H1 (cell line): Measurements from ENCODE around the gene HSPA12A. TPM values are rescaled to one million over a fixed set of nuclear protein-coding genes. Genes with fewer than 3 reads are reported as not detected.

Source experiments
- CTCF ChIA-PET: fragments of 300-600 bp; sonication (Branson Sonifier 250); formaldehyde crosslinking; loops from one replicate; lab custom pipeline; 2021; ENCODE audit not compliant: partially characterized antibody; lab: Charles Lee
- POLR2A ChIA-PET: fragments of 300-600 bp; sonication (Branson Sonifier 250); formaldehyde crosslinking; loops from one replicate; lab custom pipeline; 2021; ENCODE audit warnings: inconsistent platforms; ENCODE audit not compliant: partially characterized antibody; lab: Charles Lee
- DNase-seq, 2 experiments: peaks; one replicate each; pipeline versions ENCODE4 v3.0.0 to v3.0.0-alpha.2; 2010 to 2022; ENCODE audit warnings: low spot score in 2 of 2, low read depth in 1 of 2, mixed read lengths in 1 of 2
- FAIRE-seq: peaks from 2 replicates; lab custom pipeline; 2011; peaks lifted over from hg19 to GRCh38; lab: Jason Lieb, UNC
- H2AFZ ChIP-seq: 2 replicates; pipeline ENCODE4 v1.8.1; 2012; ENCODE audit warnings: low read length, inconsistent platforms
- H2AK5ac ChIP-seq: 2 replicates; pipeline ENCODE4 v1.6.1; 2013; ENCODE audit warnings: low read depth, low read length
- H2BK120ac ChIP-seq: replicated peaks from 2 replicates; pipeline ENCODE3; 2013; ENCODE audit warnings: low read depth, low read length, inconsistent platforms
- H2BK12ac ChIP-seq: 2 replicates; pipeline ENCODE4 v1.6.1; 2013; ENCODE audit warnings: low read depth, low read length
- H2BK15ac ChIP-seq: 2 replicates; pipeline ENCODE4 v1.6.1; 2013; ENCODE audit warnings: low read length
- H2BK20ac ChIP-seq: 2 replicates; pipeline ENCODE4 v1.6.1; 2013; ENCODE audit warnings: low read length
- H2BK5ac ChIP-seq: 2 replicates; pipeline ENCODE4 v1.6.1; 2013; ENCODE audit warnings: low read depth, low read length
- H3K14ac ChIP-seq: 2 replicates; pipeline ENCODE4 v1.6.1; 2013; ENCODE audit warnings: inconsistent platforms; ENCODE audit not compliant: insufficient read length
- H3K18ac ChIP-seq: 2 replicates; pipeline ENCODE4 v1.6.1; 2013; ENCODE audit warnings: low read length; ENCODE audit errors: extremely low read depth
- H3K23ac ChIP-seq: 2 replicates; pipeline ENCODE4 v1.6.1; 2013; ENCODE audit warnings: inconsistent platforms; ENCODE audit not compliant: insufficient read length
- H3K23me2 ChIP-seq: 2 replicates; pipeline ENCODE4 v1.6.1; 2013; ENCODE audit warnings: low read depth, low read length
- H3K27ac ChIP-seq: 2 replicates; pipeline ENCODE4 v1.6.1; 2011; ENCODE audit warnings: low read depth, low read length, inconsistent platforms
- H3K27me3 ChIP-seq, 4 experiments: replicated peaks in 1 of 4; 1 replicate in 1 of 4; 2 replicates in 3 of 4; pipeline versions ENCODE4 v1.6.1 to v1.8.1; 2011 to 2013; ENCODE audit warnings: low read length in 3 of 4, mild to moderate bottlenecking in 3 of 4, inconsistent platforms in 2 of 4, mixed read lengths in 2 of 4, moderate library complexity in 1 of 4; ENCODE audit not compliant: control insufficient read depth in 3 of 4, insufficient read depth in 3 of 4; ENCODE audit errors: extremely low read depth in 1 of 4
- H3K36me3 ChIP-seq, 4 experiments: 2 replicates each; pipeline versions ENCODE4 v1.6.1 to v1.8.1; 2011 to 2013; ENCODE audit warnings: mild to moderate bottlenecking in 4 of 4, low read length in 3 of 4, moderate library complexity in 2 of 4, control low read depth in 1 of 4, inconsistent platforms in 1 of 4; ENCODE audit not compliant: insufficient read depth in 4 of 4, control insufficient read depth in 2 of 4
- H3K4ac ChIP-seq: replicated peaks from 2 replicates; pipeline ENCODE3; 2013; ENCODE audit warnings: low read length, low read depth, mixed read lengths, inconsistent platforms; ENCODE audit not compliant: insufficient read length
- H3K4me1 ChIP-seq, 4 experiments: replicated peaks in 1 of 4; 1 replicate in 1 of 4; 2 replicates in 3 of 4; pipeline versions ENCODE4 v1.6.1 to v1.8.1; 2011 to 2013; ENCODE audit warnings: low read length in 3 of 4, inconsistent platforms in 2 of 4, mixed read lengths in 1 of 4; ENCODE audit not compliant: insufficient read depth in 4 of 4, control insufficient read depth in 3 of 4
- H3K4me2 ChIP-seq, 2 experiments: 2 replicates each; pipeline versions ENCODE4 v1.6.1 to v1.8.1; 2011 to 2013; ENCODE audit warnings: low read depth in 2 of 2, low read length in 2 of 2, control low read depth in 1 of 2, inconsistent platforms in 1 of 2, mild to moderate bottlenecking in 1 of 2; ENCODE audit not compliant: insufficient read depth in 1 of 2
- H3K4me3 ChIP-seq, 4 experiments: fragments of 200-600, 300-600 bp in 1 of 4; sonication (generic), shearing (Covaris generic), sonication (Bioruptor Twin) in 1 of 4; 2 replicates each; pipeline versions ENCODE4 v1.5.1 to v1.8.1; 2011 to 2016; ENCODE audit warnings: low read length in 4 of 4, low read depth in 3 of 4, control low read depth in 2 of 4, inconsistent platforms in 2 of 4, mild to moderate bottlenecking in 2 of 4, mixed read lengths in 1 of 4, moderate library complexity in 1 of 4; ENCODE audit not compliant: insufficient read depth in 2 of 4; ENCODE audit errors: extremely low read depth in 1 of 4
- H3K56ac ChIP-seq: replicated peaks from 2 replicates; pipeline ENCODE3; 2013; ENCODE audit warnings: low read depth, mild to moderate bottlenecking, mixed read lengths, low read length, inconsistent platforms; ENCODE audit not compliant: insufficient read length
- H3K79me1 ChIP-seq: 2 replicates; pipeline ENCODE4 v1.6.1; 2013; ENCODE audit warnings: low read depth, low read length, control low read depth
- H3K79me2 ChIP-seq, 2 experiments: 2 replicates each; pipeline versions ENCODE4 v1.6.1 to v1.8.1; 2012 to 2013; ENCODE audit warnings: low read length in 2 of 2, mild to moderate bottlenecking in 2 of 2, inconsistent platforms in 1 of 2; ENCODE audit not compliant: insufficient read depth in 2 of 2, control insufficient read depth in 1 of 2
- H3K9ac ChIP-seq, 4 experiments: replicated peaks in 1 of 4; 1 replicate in 1 of 4; 2 replicates in 3 of 4; pipeline versions ENCODE4 v1.6.1 to v1.8.1; 2011 to 2013; ENCODE audit warnings: low read depth in 3 of 4, low read length in 3 of 4, control low read depth in 2 of 4, mild to moderate bottlenecking in 2 of 4, moderate library complexity in 2 of 4, inconsistent platforms in 1 of 4; ENCODE audit errors: extremely low read depth in 1 of 4
- H3K9me3 ChIP-seq, 2 experiments: 2 replicates each; pipeline versions ENCODE4 v1.6.1 to v1.8.1; 2012 to 2013; ENCODE audit warnings: mild to moderate bottlenecking in 2 of 2, moderate library complexity in 2 of 2, control low read depth in 1 of 2, inconsistent platforms in 1 of 2, low read depth in 1 of 2, low read length in 1 of 2, mixed read lengths in 1 of 2; ENCODE audit not compliant: insufficient read depth in 2 of 2
- H4K20me1 ChIP-seq, 2 experiments: replicated peaks in 1 of 2; 2 replicates each; pipeline versions ENCODE3 to v1.8.1; 2011 to 2013; ENCODE audit warnings: inconsistent platforms in 2 of 2, low read length in 2 of 2, mild to moderate bottlenecking in 1 of 2; ENCODE audit not compliant: insufficient read depth in 2 of 2, control insufficient read depth in 1 of 2
- H4K5ac ChIP-seq: 2 replicates; pipeline ENCODE4 v1.6.1; 2013; ENCODE audit warnings: low read length, low read depth, mixed read lengths, inconsistent platforms; ENCODE audit not compliant: insufficient read length
- H4K8ac ChIP-seq: 2 replicates; pipeline ENCODE4 v1.8.0; 2013; ENCODE audit warnings: mild to moderate bottlenecking, moderate library complexity, low read length, inconsistent platforms; ENCODE audit not compliant: insufficient read depth; ENCODE audit errors: extremely low read depth
- H4K91ac ChIP-seq: replicated peaks from 2 replicates; pipeline ENCODE3; 2013; ENCODE audit warnings: low read length, mixed read lengths, inconsistent platforms; ENCODE audit not compliant: insufficient read length
- CTBP2 ChIP-seq: IDR thresholded peaks from 2 replicates; pipeline ENCODE4 v1.7.0; 2011; ENCODE audit warnings: borderline replicate concordance, mild to moderate bottlenecking, moderate library complexity, mixed read lengths, low read length; ENCODE audit not compliant: insufficient read depth, insufficient read length
- SAP30 ChIP-seq: fragments of 300-600 bp; sonication (generic); IDR thresholded peaks from 2 replicates; pipeline ENCODE4 v1.7.1; 2012; ENCODE audit warnings: low read length, moderate library complexity, mild to moderate bottlenecking, inconsistent platforms; ENCODE audit not compliant: insufficient read depth, insufficient replicate concordance
- SP2 ChIP-seq: IDR thresholded peaks from 2 replicates; pipeline ENCODE4 v1.6.1; 2012; ENCODE audit warnings: mild to moderate bottlenecking, low read length, inconsistent platforms
- SP4 ChIP-seq: IDR thresholded peaks from 2 replicates; pipeline ENCODE4 v1.6.1; 2012; ENCODE audit warnings: low read length, inconsistent platforms
- WGBS, 2 experiments: shearing (Covaris generic) in 1 of 2; methylation state at CpG; one replicate each; pipeline versions ENCODE4 v1.1.6 to v1.1.7; 2013 to 2015; ENCODE audit warnings: low lambda C conversion rate in 2 of 2, mixed read lengths in 2 of 2, inconsistent platforms in 1 of 2, low coverage in 1 of 2, missing lambda C conversion rate in 1 of 2; ENCODE audit not compliant: insufficient replicate concordance in 2 of 2, insufficient coverage in 1 of 2, insufficient read length in 1 of 2; ENCODE audit errors: extremely low coverage in 1 of 2, missing lambda C conversion rate in 1 of 2; 5-methylcytosine and 5-hydroxymethylcytosine counted together
- polyA plus RNA-seq, 7 experiments: library from polyadenylated mRNA; depleted of rRNA in 3 of 7; stranded (reverse) in 5 of 7; unstranded in 2 of 7; fragments of >200 nt in 5 of 7; fragments of 200-250 nt in 2 of 7; gene quantifications; 1 replicate in 5 of 7; 2 replicates in 1 of 7; 4 replicates in 1 of 7; pipeline versions ENCODE4 v1.2.1 to v1.2.3, GENCODE V29; 2011 to 2013; ENCODE audit warnings: missing spikeins in 2 of 7, mixed read lengths in 2 of 7
- total RNA-seq: library from RNA; stranded (reverse); fragmentation: NEBNext Ultra II Directional; extraction: Animal tissue kit (Norgen Biotek cat#: 25700); gene quantifications from 2 replicates; pipeline ENCODE4 v1.2.1, GENCODE V29; 2021

HSPA12A gene
- total and polyA plus RNA-seq, 2 of the 8 experiments (the other 6 are each of a cell fraction or from before 2014, with no cell fraction given) = 3.1 to 6.9 TPM

DNA sequence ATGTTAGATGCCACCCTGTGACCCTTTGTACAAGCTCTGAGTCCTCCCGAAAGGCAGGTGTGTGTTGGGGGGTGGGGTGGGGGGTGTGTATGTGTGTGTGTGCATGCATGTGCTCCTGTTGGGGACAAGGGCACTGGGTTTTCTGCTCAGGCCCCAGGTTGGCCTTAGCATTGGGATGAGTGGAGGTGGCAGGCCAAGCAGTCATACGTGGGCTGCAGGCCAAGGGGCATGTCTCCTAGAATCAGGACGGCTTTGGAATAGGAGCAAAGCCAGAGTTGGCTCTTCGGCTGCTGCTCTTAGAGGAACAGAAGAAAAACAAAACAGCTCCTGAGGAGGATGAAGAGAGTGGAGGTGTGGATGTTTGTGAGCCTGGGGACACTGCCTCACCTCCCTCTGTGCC, 26.0 kb downstream of the HSPA12A start:
- CTCF ChIA-PET = interaction anchor here (1.0 to 2.6 kb wide), 6 partner anchors 29 to 451 kb away, joined by 3 to 8 read pairs (median 4); no protein-coding TSS in a partner anchor
- Histone ChIP-seq H2BK5ac (no peak overlapping the region), H2BK12ac (no peak overlapping the region), H2AK5ac (no peak overlapping the region), H3K9ac (no peak overlapping the region), H3K79me2 (no peaks in the 10 kb centered on the region), H3K36me3 (no peaks in the 10 kb centered on the region), H3K14ac (no peak overlapping the region), H3K27ac (no peak overlapping the region), H2AFZ (no peak overlapping the region)
- TF ChIP-seq CTBP2 (no peak), SP2 (no peak), SP4 (no peak), SAP30 (no peak)
- TF ChIP-seq, all 59 proteins: peak for 0
- FAIRE-seq = no peak
- H3K4me2 ChIP-seq = no peak overlapping the region
- H4K91ac ChIP-seq = no peak overlapping the region
- no peaks in the 10 kb centered on the region for H3K9me3 ChIP-seq
- H2BK120ac ChIP-seq = no peak overlapping the region
- H4K20me1 ChIP-seq = no peaks in the 10 kb centered on the region
- no peak overlapping the region for H3K56ac ChIP-seq
- no peaks in the 10 kb centered on the region for H3K79me1 ChIP-seq
- H3K4me1 ChIP-seq = 0 out of 7 replicates have a peak, but pooled peaks cover 0 to 2% (median 0%) of the 10 kb centered on the region in 4 experiments
- no peak overlapping the region for H4K5ac ChIP-seq
- DNase-seq = no peak
- no peak overlapping the region for H2BK15ac ChIP-seq
- 83% methylated on average over 4 of the region's 4 CpGs; no CpG with 5 or more reads in 1 of the 2 experiments for WGBS, 2 experiments
- H3K4ac ChIP-seq = no peak overlapping the region
- no peak overlapping the region for H2BK20ac ChIP-seq
- H4K8ac ChIP-seq = no peak overlapping the region
- no peaks in the 10 kb centered on the region for H3K27me3 ChIP-seq
- H3K18ac ChIP-seq = no peak overlapping the region
- peaks cover 3% of the 10 kb centered on the region; the same call in 1 of the 2 replicates for H3K23me2 ChIP-seq
- no peak overlapping the region for H3K23ac ChIP-seq
- H3K4me3 ChIP-seq = no peak overlapping the region
- POLR2A ChIA-PET = no interaction called here
